HUES48 (cell line): ENCODE results near the gene PTPN12.
A peak's percentile ranks its signal among the peaks of the same experiment; 100 is the strongest.

Experiments used
- H3K27ac ChIP-seq: one replicate; pipeline ENCODE4 v1.7.0; 2013; ENCODE audit warnings: low read depth, low read length, inconsistent platforms
- H3K27me3 ChIP-seq: 2 replicates; pipeline ENCODE4 v1.6.1; 2013; ENCODE audit warnings: mild to moderate bottlenecking, low read length; ENCODE audit not compliant: control insufficient read depth, insufficient read depth
- H3K36me3 ChIP-seq: 2 replicates; pipeline ENCODE4 v1.6.1; 2013; ENCODE audit warnings: low read length; ENCODE audit not compliant: control insufficient read depth, insufficient read depth
- H3K4me1 ChIP-seq: 2 replicates; pipeline ENCODE4 v1.6.1; 2013; ENCODE audit warnings: mild to moderate bottlenecking, low read length; ENCODE audit not compliant: control insufficient read depth, insufficient read depth
- H3K4me3 ChIP-seq: 2 replicates; pipeline ENCODE4 v1.5.1; 2013; ENCODE audit warnings: mild to moderate bottlenecking, low read depth, low read length
- H3K9ac ChIP-seq: 2 replicates; pipeline ENCODE4 v1.6.1; 2013; ENCODE audit warnings: mild to moderate bottlenecking, low read depth, low read length, moderate library complexity
- H3K9me3 ChIP-seq: 2 replicates; pipeline ENCODE4 v1.6.1; 2013; ENCODE audit warnings: low read length; ENCODE audit not compliant: control insufficient read depth, insufficient read depth

The PTPN12 gene

DNA sequence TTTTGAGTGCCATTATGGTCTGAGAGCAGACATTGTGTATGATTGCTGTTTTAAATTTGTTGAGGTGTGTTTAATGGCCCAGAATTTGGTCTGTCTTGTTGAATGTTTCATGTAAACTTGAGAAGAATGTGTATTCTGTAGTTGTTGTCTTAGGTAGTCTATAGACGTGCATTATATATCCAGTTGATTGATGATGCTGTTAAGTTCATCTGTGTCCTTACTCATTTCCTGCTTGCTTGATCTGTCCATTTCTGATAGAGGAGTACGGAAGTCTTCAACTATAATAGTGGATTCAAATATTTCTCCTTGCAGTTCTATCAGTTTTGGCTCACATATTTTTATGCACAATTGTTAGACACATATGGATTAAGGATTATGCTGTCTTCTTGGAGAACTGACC lies 16.0 kb downstream of the PTPN12 start:
- H3K9ac ChIP-seq = no peak overlapping the region
- peaks cover 18% of the 10 kb centered on the region for H3K4me1 ChIP-seq
- H3K4me3 ChIP-seq = no peak overlapping the region
- no peaks in the 10 kb centered on the region for H3K9me3 ChIP-seq
- no peak overlapping the region for H3K27ac ChIP-seq
- H3K27me3 ChIP-seq = no peaks in the 10 kb centered on the region
- peaks cover 3% of the 10 kb centered on the region; the same call in 1 of the 2 replicates for H3K36me3 ChIP-seq

DNA sequence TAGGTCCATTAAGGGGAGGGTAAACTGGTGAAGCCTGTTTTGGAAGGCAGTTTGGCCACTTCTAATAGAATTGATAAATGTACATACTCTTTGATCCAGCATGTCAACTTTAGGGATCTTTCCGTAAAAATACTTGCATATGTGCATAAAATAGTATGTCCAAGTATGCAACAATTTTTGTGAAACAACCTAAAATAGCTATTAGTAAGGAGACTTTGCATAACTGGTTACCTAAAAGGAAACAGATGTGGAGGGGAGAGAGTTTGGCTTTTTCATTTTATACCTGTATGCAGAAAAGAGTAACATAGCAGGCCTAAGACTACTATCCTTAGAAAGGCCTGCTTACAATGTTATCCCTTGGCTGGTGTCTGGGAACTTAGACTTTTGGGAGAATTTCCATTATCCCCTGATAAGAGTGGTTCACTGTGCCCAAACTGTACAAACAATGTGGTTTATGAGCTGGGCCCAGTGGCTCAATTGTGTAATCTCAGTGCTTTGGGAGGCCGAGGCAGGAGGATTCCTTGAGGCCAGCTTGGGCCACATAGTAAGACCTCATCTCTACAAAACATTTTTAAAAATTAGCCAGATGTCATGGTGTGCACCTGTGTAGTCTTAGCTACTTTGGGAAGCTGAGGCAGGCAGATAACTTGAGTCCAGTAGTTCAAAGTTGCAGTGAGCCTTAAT lies 21.3 kb downstream of the PTPN12 start:
- Histone ChIP-seq H3K27me3 (no peaks in the 10 kb centered on the region), H3K9me3 (no peaks in the 10 kb centered on the region), H3K4me1 (0 out of 2 replicates have a peak, but pooled peaks cover 7% of the 10 kb centered on the region)

DNA sequence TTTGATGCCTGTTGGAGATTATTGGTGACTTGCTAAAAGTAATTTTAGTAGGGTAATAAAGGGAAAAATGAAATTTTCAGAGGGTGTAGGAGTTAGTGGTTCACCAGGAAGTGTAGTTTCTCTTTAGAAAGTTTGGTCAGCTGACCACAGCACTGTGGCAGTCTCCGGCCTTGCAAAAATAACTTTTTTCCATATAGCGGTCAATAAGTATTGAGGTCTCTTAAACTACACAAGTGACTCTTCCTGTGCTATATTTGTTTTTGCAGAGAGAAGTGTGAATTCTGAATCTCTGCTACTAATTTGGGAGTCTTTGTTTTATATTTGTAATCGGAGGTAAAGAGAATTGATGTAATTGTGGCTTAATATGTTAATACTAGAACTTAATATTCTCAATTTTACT lies 24.3 kb downstream of the PTPN12 start:
- Histone ChIP-seq H3K27ac (no peak overlapping the region), H3K9me3 (no peaks in the 10 kb centered on the region), H3K27me3 (no peaks in the 10 kb centered on the region)

More for the DNA sequence above, 21.3 kb downstream of the PTPN12 start:
- Histone ChIP-seq H3K36me3 (no peaks in the 10 kb centered on the region), H3K9ac (no peak overlapping the region), H3K27ac (no peak overlapping the region), H3K4me3 (no peak overlapping the region)

DNA sequence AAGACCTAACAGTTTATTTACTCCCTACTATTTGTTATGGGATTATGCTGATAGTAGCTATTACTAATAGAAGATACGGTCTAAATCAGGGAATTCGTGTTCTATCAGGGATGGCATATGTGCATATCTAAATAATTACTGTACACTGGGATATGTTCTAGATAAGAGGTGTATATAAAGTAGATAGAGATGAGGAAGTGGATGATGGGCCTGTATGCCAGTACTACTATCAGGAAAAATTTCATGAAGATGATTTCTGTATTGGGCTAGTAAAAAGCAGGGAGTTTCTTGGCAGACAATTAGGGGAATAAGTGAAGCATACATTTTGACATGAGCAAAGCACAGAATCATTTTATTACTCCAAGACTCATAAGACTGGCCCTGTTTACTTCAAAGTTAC lies 26.2 kb downstream of the PTPN12 start:
- Histone ChIP-seq H3K27me3 (no peaks in the 10 kb centered on the region), H3K9me3 (no peaks in the 10 kb centered on the region), H3K4me3 (no peak overlapping the region), H3K36me3 (no peaks in the 10 kb centered on the region), H3K9ac (no peak overlapping the region), H3K4me1 (peaks cover 2% of the 10 kb centered on the region; the same call in 1 of the 2 replicates), H3K27ac (no peak overlapping the region)

More for the DNA sequence above, 24.3 kb downstream of the PTPN12 start:
- Histone ChIP-seq H3K4me1 (peaks cover 4% of the 10 kb centered on the region; the same call in 1 of the 2 replicates), H3K36me3 (no peaks in the 10 kb centered on the region), H3K9ac (no peak overlapping the region), H3K4me3 (no peak overlapping the region)

DNA sequence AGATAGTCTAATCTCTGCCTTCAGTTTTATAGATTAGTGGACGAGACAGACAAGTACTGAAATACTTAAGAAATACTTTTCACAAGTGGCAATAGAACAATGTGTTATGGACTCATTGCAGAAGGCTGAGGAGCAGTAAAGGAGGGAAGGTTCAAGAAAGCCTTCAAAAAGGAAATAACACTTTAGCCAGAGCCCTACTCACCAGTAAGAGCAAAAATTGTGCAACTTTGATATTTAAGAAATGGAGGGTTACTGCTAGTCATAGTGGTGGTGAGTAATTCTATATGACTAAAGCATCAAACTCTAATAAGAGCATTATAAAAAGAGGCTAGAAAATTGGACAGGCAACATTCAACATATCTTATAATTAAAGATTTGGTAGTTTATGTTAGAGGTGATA lies 28.8 kb downstream of the PTPN12 start:
- Histone ChIP-seq H3K27ac (no peak overlapping the region), H3K36me3 (peaks cover 13% of the 10 kb centered on the region), H3K4me1 (peaks cover 14% of the 10 kb centered on the region; the same call in 1 of the 2 replicates), H3K4me3 (no peak overlapping the region), H3K9me3 (no peaks in the 10 kb centered on the region), H3K27me3 (no peaks in the 10 kb centered on the region), H3K9ac (no peak overlapping the region)

DNA sequence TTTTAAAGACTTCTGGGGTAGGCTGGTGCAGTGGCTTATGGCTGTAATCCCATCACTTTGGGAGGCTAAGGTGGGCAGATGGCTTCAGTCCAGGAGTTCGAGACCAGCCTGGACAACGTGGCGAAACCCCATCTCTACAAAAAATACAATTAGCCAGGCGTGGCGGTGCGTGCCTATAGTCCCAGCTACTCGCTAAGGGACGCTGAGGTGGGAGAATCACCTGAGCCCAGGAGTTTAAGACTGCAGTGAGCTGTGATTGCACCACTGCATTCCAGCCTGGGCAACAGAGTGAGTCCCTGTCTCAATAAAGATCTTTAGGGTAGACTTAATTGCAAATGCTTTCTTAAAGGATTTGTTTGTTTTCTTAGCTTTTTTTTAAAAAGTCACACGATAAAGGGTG lies 29.3 kb downstream of the PTPN12 start:
- Histone ChIP-seq H3K9ac (no peak overlapping the region), H3K9me3 (no peaks in the 10 kb centered on the region), H3K27ac (no peak overlapping the region), H3K36me3 (peaks cover 18% of the 10 kb centered on the region), H3K4me1 (peaks cover 18% of the 10 kb centered on the region; the same call in 1 of the 2 replicates), H3K4me3 (no peak overlapping the region), H3K27me3 (no peaks in the 10 kb centered on the region)

DNA sequence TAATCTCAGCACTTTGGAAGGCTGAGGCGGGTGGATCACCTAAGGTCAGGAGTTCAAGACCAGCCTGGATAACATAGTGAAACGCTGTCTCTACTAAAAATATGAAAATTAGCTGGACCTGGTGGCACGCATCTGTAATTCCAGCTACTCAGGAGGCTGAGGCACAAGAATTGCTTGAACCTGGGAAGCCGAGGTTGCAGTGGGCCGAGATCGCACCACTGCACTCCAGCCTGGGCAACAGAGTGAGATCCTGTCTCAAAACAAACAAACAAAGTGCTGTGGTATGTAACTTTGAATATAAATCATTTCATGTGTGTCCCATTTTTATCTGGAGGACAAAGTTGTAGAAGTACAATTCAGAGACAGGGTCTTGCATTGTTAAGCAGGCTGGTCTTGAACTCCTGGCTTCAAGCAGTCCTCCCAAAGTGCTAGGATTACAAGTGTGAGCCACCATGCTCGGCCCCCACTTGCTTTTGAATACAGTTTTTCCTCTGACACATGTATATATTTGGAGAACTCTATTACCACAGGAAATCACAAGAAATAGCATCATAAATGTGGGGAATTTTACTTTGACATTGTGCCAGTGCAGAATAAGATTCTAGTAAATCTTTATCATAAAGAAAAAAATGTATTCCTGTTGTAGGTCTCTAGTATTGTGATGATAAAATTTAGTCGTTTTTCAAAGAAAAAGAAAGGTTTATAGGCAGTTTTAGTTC lies 32.6 kb downstream of the PTPN12 start:
- no peak overlapping the region for H3K4me3 ChIP-seq
- no peak overlapping the region for H3K27ac ChIP-seq
- H3K4me1 ChIP-seq = peaks cover 15% of the 10 kb centered on the region; the same call in 1 of the 2 replicates
- H3K27me3 ChIP-seq = no peaks in the 10 kb centered on the region
- peaks cover 50% of the 10 kb centered on the region for H3K36me3 ChIP-seq
- H3K9ac ChIP-seq = no peak overlapping the region
- no peaks in the 10 kb centered on the region for H3K9me3 ChIP-seq

DNA sequence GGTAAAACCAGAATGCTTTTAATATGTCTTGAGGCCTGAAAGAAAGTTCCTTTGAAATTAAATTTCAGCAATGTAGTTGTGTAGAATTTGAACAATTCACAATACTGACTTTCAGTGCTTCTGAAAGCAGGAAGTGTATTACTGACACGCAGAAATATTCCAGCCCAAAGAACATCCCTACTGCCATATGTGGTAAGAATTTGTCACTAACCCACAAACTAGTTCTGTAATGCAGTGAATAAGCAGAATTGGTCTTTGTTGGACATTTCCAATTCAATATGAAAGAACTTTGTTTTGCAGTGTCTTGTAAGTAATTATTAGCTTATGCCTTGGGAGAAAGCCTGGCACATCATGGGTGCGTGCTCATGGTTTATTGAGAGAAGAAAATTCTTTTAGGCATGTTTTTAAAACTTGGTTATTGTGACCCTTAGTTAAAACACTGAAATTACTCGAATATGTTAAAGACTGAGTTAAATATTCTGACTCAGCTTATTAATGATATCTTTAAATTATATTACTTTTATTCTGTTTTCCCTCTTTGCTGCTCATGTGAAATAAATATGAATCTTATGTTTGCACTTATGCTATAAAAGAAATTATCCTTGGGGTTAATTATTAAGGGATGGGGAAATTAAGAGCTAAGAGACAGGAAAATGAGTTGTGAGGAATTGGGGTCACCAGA lies 33.4 kb downstream of the PTPN12 start:
- Histone ChIP-seq H3K27me3 (no peaks in the 10 kb centered on the region), H3K27ac (peak overlapping the region; percentile 32), H3K36me3 (peaks cover 58% of the 10 kb centered on the region)

DNA sequence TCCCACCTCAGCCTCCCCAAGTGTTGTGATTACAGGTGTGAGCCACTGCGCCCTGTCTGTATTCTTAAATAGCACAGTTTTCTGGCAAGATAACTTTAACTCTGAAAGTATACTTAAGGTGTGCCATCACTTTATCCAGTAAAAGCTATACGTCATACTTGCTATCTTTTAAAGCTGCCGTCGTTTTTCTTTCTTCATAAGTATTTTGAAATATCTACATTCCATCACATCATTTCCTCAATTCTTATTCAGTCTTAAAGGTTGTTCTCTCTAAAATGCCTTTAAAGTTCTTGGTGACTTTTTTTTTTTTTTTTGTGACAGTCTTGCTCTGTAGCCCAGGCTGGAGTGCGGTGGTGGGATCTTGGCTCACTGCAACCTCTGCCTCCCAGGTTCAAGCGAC lies 34.7 kb downstream of the PTPN12 start:
- Histone ChIP-seq H3K27me3 (no peaks in the 10 kb centered on the region), H3K4me3 (no peak overlapping the region), H3K4me1 (peaks cover 15% of the 10 kb centered on the region; the same call in 1 of the 2 replicates), H3K9ac (no peak overlapping the region), H3K9me3 (no peaks in the 10 kb centered on the region), H3K27ac (no peak overlapping the region), H3K36me3 (peaks cover 70% of the 10 kb centered on the region)

More for the DNA sequence above, 33.4 kb downstream of the PTPN12 start:
- no peak overlapping the region for H3K9ac ChIP-seq
- no peaks in the 10 kb centered on the region for H3K9me3 ChIP-seq
- H3K4me3 ChIP-seq = no peak overlapping the region
- peaks cover 15% of the 10 kb centered on the region; the same call in 1 of the 2 replicates for H3K4me1 ChIP-seq

DNA sequence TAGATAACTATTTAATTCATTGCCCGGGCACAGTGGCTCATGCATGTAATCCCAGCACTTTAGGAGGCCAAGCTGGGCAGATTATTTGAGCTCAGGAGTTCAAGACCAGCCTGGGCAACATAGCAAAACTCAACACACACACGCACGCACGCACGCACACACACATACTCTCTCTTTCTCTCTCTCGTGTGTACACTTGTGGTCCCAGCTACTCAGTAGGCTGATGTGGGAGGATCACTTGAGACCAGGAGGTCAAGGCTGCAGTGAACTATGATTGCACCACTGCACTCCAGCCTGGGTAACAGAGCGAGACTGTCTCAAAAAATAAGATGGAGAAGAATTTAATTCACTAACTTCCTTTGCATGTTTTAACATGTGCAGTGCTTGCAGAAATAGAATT lies 38.1 kb downstream of the PTPN12 start:
- Histone ChIP-seq H3K4me1 (peaks cover 11% of the 10 kb centered on the region; the same call in 1 of the 2 replicates), H3K27me3 (no peaks in the 10 kb centered on the region), H3K27ac (no peak overlapping the region), H3K9me3 (no peaks in the 10 kb centered on the region), H3K9ac (no peak overlapping the region), H3K4me3 (no peak overlapping the region), H3K36me3 (peaks cover 82% of the 10 kb centered on the region)

DNA sequence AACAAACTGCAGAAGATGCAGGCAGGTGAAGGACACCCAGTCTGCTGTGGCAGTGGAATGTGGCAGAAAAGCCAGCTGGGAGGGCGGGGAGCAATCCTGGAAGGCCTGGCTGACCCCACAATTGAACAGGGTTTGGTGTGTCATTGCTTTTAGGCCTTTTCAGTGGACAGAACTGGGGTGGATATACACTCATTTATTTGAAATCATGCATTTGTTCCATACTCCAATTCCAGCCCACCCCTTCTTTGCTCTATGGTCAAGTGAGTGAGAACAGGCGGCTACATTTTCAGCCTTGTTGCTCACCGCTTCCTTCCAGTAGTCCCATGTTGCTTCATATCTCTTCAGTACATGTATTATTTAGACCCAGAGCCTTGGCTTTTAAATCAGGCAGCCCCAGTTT lies 39.8 kb downstream of the PTPN12 start:
- no peak overlapping the region for H3K4me3 ChIP-seq
- H3K9ac ChIP-seq = no peak overlapping the region
- peaks cover 80% of the 10 kb centered on the region for H3K36me3 ChIP-seq
- H3K27me3 ChIP-seq = no peaks in the 10 kb centered on the region
- no peaks in the 10 kb centered on the region for H3K4me1 ChIP-seq
- H3K9me3 ChIP-seq = no peaks in the 10 kb centered on the region
- no peak overlapping the region for H3K27ac ChIP-seq
